COLO668 (cell line): Measurements from ENCODE around the gene BCL11B.

ENCODE experiments used
- DNase-seq: peaks from one replicate; lab custom pipeline; 2025; ENCODE audit not compliant: unreplicated experiment; lab: John Stamatoyannopoulos, UW

Gene BCL11B

GRCh38 chr14:99271951-99272631 lies at the start of gene BCL11B:
TSS of gene BCL11B (minus strand) at chr14:99272197. CDS start at chr14:99271218, 979 bp downstream.
- DNase-seq = peak; percentile 64

- no peak for DNase-seq
These were observed 49.4 kb upstream of the BCL11B start for GRCh38 chr14:99321236-99321925.

GRCh38 chr14:99320621-99321235 lies 48.7 kb upstream of the BCL11B start:
- no peak for DNase-seq

GRCh38 chr14:99320105-99320572 lies 48.1 kb upstream of the BCL11B start:
- peak; percentile 48 for DNase-seq

GRCh38 chr14:99318959-99319295 lies 46.9 kb upstream of the BCL11B start:
- no peak for DNase-seq

GRCh38 chr14:99318091-99318958 lies 46.3 kb upstream of the BCL11B start:
- DNase-seq = no peak

GRCh38 chr14:99317231-99318090 lies 45.5 kb upstream of the BCL11B start:
- DNase-seq = no peak

- DNase-seq = no peak
These were observed 44.5 kb upstream of the BCL11B start for GRCh38 chr14:99316281-99317163.

GRCh38 chr14:99315197-99315596 lies 43.2 kb upstream of the BCL11B start:
- DNase-seq = no peak

GRCh38 chr14:99314623-99315022 lies 42.6 kb upstream of the BCL11B start:
- DNase-seq = no peak

GRCh38 chr14:99313234-99313633 lies 41.2 kb upstream of the BCL11B start:
- no peak for DNase-seq

- no peak for DNase-seq
These were observed 40.1 kb upstream of the BCL11B start for GRCh38 chr14:99312106-99312505.

GRCh38 chr14:99309220-99309766 lies 37.3 kb upstream of the BCL11B start:
- no peak for DNase-seq

- no peak for DNase-seq
These were observed 32.2 kb upstream of the BCL11B start for GRCh38 chr14:99304208-99304607.

GRCh38 chr14:99300190-99300589 lies 28.2 kb upstream of the BCL11B start:
- no peak for DNase-seq

- DNase-seq = no peak
These were observed 24.5 kb upstream of the BCL11B start for GRCh38 chr14:99296517-99296916.

- DNase-seq = no peak
These were observed 17.6 kb upstream of the BCL11B start for GRCh38 chr14:99289394-99290189.

- DNase-seq = no peak
These were observed 17.0 kb upstream of the BCL11B start for GRCh38 chr14:99288948-99289347.
